ENCODE results near the gene ZDHHC3.

The ZDHHC3 gene

DNA sequence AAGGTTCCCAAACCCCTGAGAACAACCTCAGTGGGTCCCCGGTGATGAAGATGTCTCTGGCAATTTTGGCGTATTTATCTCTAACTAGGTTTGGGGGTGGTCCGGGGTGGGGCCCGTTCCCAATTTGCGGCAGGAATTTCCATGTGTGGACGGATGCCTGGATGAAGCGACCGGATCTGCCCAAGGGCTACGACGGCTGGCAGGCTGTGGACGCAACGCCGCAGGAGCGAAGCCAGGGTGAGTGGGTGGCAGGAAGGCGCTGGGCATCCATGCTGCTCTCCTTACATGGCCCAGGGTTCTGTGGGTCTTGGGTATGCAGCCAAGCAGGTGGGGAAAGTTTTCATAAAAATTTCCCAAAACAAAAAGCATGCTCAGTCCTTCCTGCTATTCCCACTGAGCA is 72.2 kb downstream of the ZDHHC3 start:
- Histone ChIP-seq H3K9me3 (replicated peaks; ENCODE audit: low read length) (peaks cover under 1% of the 10 kb centered on the region), H3K9ac (ENCODE audit: low read depth, low read length) (no peak overlapping the region), H3K27me3 (ENCODE audit: control insufficient read depth, insufficient read depth, low read length) (no peaks in the 10 kb centered on the region), H3K4me2 (ENCODE audit: low read length) (no peak overlapping the region), H3K36me3 (ENCODE audit: insufficient read depth, low read length) (no peaks in the 10 kb centered on the region), H3K4me1 (ENCODE audit: control insufficient read depth, insufficient read depth, low read length) (peaks cover 3% of the 10 kb centered on the region), H3K4me3 (ENCODE audit: low read length) (no peak overlapping the region)

DNA sequence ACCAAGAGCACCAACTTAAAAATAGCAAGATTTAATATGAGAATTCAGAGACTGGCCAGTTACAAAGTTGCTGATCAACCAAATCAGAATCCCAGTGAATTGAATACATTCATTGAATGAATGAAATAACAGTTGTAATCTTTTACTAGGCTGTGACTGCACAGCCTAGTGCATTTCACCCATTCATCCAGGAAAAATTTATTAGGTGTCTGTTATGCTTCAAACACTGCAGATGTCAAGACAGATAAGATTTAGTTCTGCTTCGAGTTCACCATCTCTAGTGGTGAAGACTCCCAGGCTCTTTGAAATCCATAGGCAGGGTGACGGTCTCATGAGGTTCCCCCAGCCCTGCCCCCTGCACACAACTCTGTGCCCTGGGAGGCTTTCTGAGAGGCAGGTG is 72.7 kb downstream of the ZDHHC3 start:
- H3K4me1 ChIP-seq (ENCODE audit: control insufficient read depth, insufficient read depth, low read length): peaks cover 3% of the 10 kb centered on the region
- no peaks in the 10 kb centered on the region for H3K27me3 ChIP-seq (ENCODE audit: control insufficient read depth, insufficient read depth, low read length)
- no peak overlapping the region for H3K9ac ChIP-seq (ENCODE audit: low read depth, low read length)
- no peak overlapping the region for H3K4me3 ChIP-seq (ENCODE audit: low read length)
- no peaks in the 10 kb centered on the region for H3K9me3 ChIP-seq (replicated peaks; ENCODE audit: low read length)
- no peak overlapping the region for H3K4me2 ChIP-seq (ENCODE audit: low read length)
- H3K36me3 ChIP-seq (ENCODE audit: insufficient read depth, low read length): no peaks in the 10 kb centered on the region

DNA sequence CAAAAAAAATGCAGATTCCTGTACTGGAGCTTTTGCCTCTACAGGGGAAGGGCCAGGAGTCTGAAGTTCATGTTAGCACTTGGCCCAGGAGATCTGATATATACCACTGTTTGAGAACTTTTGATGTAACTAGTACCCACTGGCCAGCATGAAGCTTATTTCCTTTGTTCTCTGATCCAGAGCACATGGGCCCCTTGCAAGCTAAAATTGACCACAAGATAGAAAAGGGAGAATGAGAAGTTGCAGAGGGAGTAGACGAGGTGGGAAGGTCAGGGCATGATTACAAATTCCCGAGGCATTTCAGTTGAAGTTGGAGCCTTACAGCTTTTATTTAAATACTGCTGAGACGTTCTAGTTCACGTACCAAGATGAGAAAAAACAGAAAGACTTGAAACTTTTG is 73.3 kb downstream of the ZDHHC3 start:
- no peaks in the 10 kb centered on the region for H3K9me3 ChIP-seq (replicated peaks; ENCODE audit: low read length)
- H3K4me2 ChIP-seq (ENCODE audit: low read length): no peak overlapping the region
- H3K4me1 ChIP-seq (ENCODE audit: control insufficient read depth, insufficient read depth, low read length): peaks cover 3% of the 10 kb centered on the region
- no peak overlapping the region for H3K9ac ChIP-seq (ENCODE audit: low read depth, low read length)
- H3K27me3 ChIP-seq (ENCODE audit: control insufficient read depth, insufficient read depth, low read length): no peaks in the 10 kb centered on the region
- no peak overlapping the region for H3K4me3 ChIP-seq (ENCODE audit: low read length)
- H3K36me3 ChIP-seq (ENCODE audit: insufficient read depth, low read length): no peaks in the 10 kb centered on the region

DNA sequence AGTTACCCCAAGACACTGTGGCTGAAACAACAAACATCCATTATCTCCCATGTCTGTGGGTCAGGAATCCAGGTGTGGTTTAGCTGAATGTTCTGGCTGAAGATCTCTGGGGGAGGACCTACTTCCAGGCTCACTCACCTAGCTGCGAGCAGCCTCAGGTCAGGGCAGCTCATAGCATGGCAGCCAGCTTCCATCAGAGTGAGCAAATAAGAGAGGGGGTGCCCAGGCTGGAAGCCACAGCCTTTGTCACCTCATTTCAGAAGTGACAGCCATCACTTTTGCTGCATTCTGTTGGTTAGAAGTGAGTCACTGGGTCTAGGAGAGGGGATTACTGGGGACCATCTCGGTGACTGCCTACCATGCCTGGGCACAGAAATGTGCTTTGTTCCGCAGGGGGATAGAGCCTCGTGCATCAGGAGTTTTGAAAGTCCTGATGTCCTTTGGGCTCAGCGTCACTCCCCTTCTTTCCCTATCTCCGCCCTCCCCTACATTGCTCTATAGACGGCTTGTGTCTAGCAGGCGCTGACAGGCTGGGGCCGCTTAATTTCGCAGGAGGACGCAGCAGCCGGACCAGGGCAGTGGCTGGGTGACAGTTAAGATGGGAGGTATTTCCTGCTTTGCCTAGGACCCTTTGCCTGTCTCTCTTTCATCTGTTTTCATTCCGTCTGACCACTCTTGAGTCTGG is 76.1 kb downstream of the ZDHHC3 start:
- no peak overlapping the region for H3K9ac ChIP-seq (ENCODE audit: low read depth, low read length)
- no peaks in the 10 kb centered on the region for H3K9me3 ChIP-seq (replicated peaks; ENCODE audit: low read length)
- H3K4me3 ChIP-seq (ENCODE audit: low read length): no peak overlapping the region
- H3K27me3 ChIP-seq (ENCODE audit: control insufficient read depth, insufficient read depth, low read length): no peaks in the 10 kb centered on the region
- H3K36me3 ChIP-seq (ENCODE audit: insufficient read depth, low read length): no peaks in the 10 kb centered on the region
- no peaks in the 10 kb centered on the region for H3K4me1 ChIP-seq (ENCODE audit: control insufficient read depth, insufficient read depth, low read length)
- no peak overlapping the region for H3K4me2 ChIP-seq (ENCODE audit: low read length)

DNA sequence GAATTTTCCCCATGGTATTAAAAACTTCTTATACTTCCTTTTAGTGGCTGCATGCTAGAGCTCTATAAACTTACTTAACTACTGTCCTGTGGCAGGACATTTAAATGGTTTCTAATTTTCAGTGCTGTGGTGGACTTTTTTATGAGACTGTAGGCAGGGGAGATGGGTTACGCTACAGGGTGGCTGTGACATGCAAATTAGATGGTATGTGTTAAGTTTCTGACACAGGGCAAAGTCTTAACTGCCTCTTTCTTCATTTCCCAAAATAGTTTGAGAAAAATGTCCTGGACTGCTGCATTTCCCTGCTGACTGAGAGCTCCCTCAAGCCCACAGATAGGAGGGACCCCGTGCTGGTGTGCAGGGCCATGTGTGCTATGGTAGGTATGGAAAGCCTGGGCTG is 79.5 kb downstream of the ZDHHC3 start:
- Histone ChIP-seq H3K4me1 (ENCODE audit: control insufficient read depth, insufficient read depth, low read length) (peaks cover 18% of the 10 kb centered on the region), H3K4me2 (ENCODE audit: low read length) (no peak overlapping the region), H3K9me3 (replicated peaks; ENCODE audit: low read length) (no peaks in the 10 kb centered on the region), H3K27me3 (ENCODE audit: control insufficient read depth, insufficient read depth, low read length) (no peaks in the 10 kb centered on the region), H3K9ac (ENCODE audit: low read depth, low read length) (no peak overlapping the region), H3K36me3 (ENCODE audit: insufficient read depth, low read length) (no peaks in the 10 kb centered on the region), H3K4me3 (ENCODE audit: low read length) (no peak overlapping the region)

DNA sequence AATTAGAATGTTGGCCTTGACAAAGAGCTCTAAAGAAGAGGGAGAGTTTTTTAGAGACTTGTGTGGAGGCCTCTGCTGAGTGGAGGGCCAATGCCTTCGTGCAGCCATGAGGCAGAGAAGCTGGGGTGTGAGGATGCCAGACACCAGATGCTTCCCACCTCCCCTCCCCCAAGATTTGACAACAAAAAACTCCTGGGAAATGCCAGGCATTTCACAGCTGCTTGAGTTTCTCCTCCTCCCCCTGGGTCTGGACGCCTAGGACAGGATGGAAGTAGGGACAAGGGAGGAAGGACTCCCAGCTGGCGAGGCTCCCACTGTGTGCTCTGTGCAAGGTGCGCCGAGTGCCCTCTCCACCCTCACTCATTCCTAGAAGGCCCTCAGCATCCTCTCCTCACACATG is 81.5 kb downstream of the ZDHHC3 start:
- Histone ChIP-seq H3K27me3 (ENCODE audit: control insufficient read depth, insufficient read depth, low read length) (no peaks in the 10 kb centered on the region), H3K4me1 (ENCODE audit: control insufficient read depth, insufficient read depth, low read length) (peaks cover 18% of the 10 kb centered on the region), H3K4me2 (ENCODE audit: low read length) (no peak overlapping the region), H3K9me3 (replicated peaks; ENCODE audit: low read length) (no peaks in the 10 kb centered on the region), H3K4me3 (ENCODE audit: low read length) (no peak overlapping the region), H3K36me3 (ENCODE audit: insufficient read depth, low read length) (no peaks in the 10 kb centered on the region), H3K9ac (ENCODE audit: low read depth, low read length) (no peak overlapping the region)

DNA sequence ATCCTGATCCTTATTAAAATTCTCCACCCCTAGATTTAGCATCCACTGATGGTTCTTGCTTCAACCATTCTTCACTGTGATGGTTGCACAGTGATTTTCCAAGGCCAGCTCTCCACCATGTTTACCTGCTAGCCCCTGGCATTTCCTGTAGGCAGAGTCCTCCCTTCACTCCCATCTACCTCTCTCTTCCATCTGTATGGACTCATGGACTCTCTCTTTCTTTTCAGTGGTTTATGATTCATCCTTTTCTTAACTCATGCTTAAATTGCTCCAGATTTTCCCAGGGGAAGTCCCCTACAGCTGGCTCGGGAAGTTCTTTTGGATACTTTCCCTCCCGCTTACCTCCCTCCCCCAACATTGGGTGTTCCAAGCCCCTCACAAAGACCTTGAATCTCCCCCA is 82.9 kb downstream of the ZDHHC3 start:
- H3K4me2 ChIP-seq (ENCODE audit: low read length): peak overlapping the region; percentile 53
- H3K9ac ChIP-seq (ENCODE audit: low read depth, low read length): no peak overlapping the region
- no peaks in the 10 kb centered on the region for H3K36me3 ChIP-seq (ENCODE audit: insufficient read depth, low read length)
- H3K9me3 ChIP-seq (replicated peaks; ENCODE audit: low read length): no peaks in the 10 kb centered on the region
- H3K4me3 ChIP-seq (ENCODE audit: low read length): peak overlapping the region; percentile 9
- H3K27me3 ChIP-seq (ENCODE audit: control insufficient read depth, insufficient read depth, low read length): no peaks in the 10 kb centered on the region
- peaks cover 18% of the 10 kb centered on the region for H3K4me1 ChIP-seq (ENCODE audit: control insufficient read depth, insufficient read depth, low read length)

DNA sequence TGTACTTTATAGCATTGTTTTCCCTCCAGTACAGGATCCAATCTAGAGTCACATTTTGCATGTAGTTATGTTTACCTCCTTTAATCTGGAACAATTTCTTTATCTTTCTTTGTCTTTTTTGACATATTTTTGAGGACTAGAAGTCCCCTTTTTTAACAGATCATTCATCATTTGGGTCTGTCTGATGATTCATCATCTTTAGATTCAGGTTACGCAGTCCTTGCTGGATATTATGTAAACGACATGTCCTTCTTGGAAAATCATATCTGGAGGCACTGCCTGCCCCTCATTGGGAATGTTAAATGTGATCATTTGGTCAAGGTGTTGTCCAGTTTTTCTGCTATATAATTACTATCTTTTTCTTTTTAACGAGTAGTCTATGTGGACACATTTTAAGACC is 83.3 kb downstream of the ZDHHC3 start:
- no peaks in the 10 kb centered on the region for H3K9me3 ChIP-seq (replicated peaks; ENCODE audit: low read length)
- H3K27me3 ChIP-seq (ENCODE audit: control insufficient read depth, insufficient read depth, low read length): no peaks in the 10 kb centered on the region
- no peak overlapping the region for H3K9ac ChIP-seq (ENCODE audit: low read depth, low read length)
- peak overlapping the region; percentile 9 for H3K4me3 ChIP-seq (ENCODE audit: low read length)
- H3K4me1 ChIP-seq (ENCODE audit: control insufficient read depth, insufficient read depth, low read length): peaks cover 18% of the 10 kb centered on the region
- H3K4me2 ChIP-seq (ENCODE audit: low read length): peak overlapping the region; percentile 53
- no peaks in the 10 kb centered on the region for H3K36me3 ChIP-seq (ENCODE audit: insufficient read depth, low read length)

DNA sequence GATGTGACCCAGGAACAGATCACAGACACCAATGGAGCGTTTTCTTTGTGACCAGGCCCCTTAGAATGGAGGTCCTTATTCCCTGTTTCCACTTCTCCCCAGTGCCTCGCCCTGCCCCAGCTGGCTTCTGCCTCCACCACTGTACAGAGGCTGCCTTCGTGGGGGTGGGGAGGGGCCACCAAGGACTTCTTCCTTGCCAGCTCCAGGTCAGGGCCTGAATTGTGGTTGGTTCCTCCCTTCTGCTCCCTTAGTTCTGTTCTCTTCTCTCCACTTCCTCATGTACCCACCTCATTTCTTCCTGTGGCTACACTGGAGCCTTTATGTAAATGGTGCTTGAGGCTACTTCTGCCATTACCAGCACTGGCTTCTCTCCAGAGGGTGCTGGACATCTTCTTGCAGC is 85.1 kb downstream of the ZDHHC3 start:
- Histone ChIP-seq H3K36me3 (ENCODE audit: insufficient read depth, low read length) (no peaks in the 10 kb centered on the region), H3K9ac (ENCODE audit: low read depth, low read length) (no peak overlapping the region), H3K4me1 (ENCODE audit: control insufficient read depth, insufficient read depth, low read length) (peaks cover 34% of the 10 kb centered on the region), H3K4me3 (ENCODE audit: low read length) (no peak overlapping the region), H3K9me3 (replicated peaks; ENCODE audit: low read length) (no peaks in the 10 kb centered on the region), H3K27me3 (ENCODE audit: control insufficient read depth, insufficient read depth, low read length) (no peaks in the 10 kb centered on the region), H3K4me2 (ENCODE audit: low read length) (no peak overlapping the region)

DNA sequence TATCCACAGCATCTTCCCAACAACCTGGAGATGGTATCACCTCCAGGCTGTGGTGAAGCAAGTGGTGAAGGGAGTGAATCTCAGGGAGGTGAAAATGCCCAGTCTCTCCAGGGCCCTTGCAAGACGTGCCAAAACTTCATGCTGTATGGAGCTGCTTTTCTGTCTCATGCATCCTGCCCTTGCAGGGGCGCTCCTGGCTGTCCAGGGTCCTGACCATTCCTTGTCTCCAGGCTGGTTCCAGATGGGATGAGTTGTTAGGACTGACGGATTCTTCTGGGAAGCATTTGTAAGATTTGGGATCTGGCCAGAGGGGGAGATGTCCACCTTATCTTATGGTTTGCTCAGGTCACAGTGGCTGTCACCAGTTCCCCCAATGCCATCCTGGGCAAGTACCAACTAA is 85.7 kb downstream of the ZDHHC3 start:
- Histone ChIP-seq H3K4me3 (ENCODE audit: low read length) (no peak overlapping the region), H3K36me3 (ENCODE audit: insufficient read depth, low read length) (no peaks in the 10 kb centered on the region), H3K9ac (ENCODE audit: low read depth, low read length) (no peak overlapping the region), H3K4me1 (ENCODE audit: control insufficient read depth, insufficient read depth, low read length) (peaks cover 38% of the 10 kb centered on the region), H3K27me3 (ENCODE audit: control insufficient read depth, insufficient read depth, low read length) (no peaks in the 10 kb centered on the region), H3K9me3 (replicated peaks; ENCODE audit: low read length) (no peaks in the 10 kb centered on the region), H3K4me2 (ENCODE audit: low read length) (no peak overlapping the region)

DNA sequence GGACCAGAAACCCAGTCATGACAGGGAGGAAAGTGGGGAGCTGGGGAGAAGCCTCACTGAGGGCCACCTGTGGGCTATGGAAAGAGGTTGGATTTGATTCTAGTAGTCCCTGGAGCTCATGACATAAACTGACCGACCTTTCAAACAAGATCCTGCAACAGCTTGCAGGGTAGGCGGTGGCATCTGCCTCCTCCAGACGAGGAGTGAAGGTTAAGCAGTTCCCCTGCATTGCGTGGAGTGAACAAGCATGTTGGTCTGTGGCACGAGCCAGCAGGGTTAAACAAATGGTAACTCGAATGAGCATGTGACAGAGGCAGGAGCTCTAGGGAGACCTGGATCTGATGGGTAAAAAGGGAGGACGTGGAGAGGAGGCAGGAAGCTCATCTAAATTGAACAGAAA is 88.9 kb downstream of the ZDHHC3 start:
- Histone ChIP-seq H3K36me3 (ENCODE audit: insufficient read depth, low read length) (no peaks in the 10 kb centered on the region), H3K9me3 (replicated peaks; ENCODE audit: low read length) (no peaks in the 10 kb centered on the region), H3K9ac (ENCODE audit: low read depth, low read length) (no peak overlapping the region), H3K4me2 (ENCODE audit: low read length) (peak overlapping the region; percentile 0), H3K4me3 (ENCODE audit: low read length) (no peak overlapping the region), H3K4me1 (ENCODE audit: control insufficient read depth, insufficient read depth, low read length) (peaks cover 44% of the 10 kb centered on the region), H3K27me3 (ENCODE audit: control insufficient read depth, insufficient read depth, low read length) (no peaks in the 10 kb centered on the region)

DNA sequence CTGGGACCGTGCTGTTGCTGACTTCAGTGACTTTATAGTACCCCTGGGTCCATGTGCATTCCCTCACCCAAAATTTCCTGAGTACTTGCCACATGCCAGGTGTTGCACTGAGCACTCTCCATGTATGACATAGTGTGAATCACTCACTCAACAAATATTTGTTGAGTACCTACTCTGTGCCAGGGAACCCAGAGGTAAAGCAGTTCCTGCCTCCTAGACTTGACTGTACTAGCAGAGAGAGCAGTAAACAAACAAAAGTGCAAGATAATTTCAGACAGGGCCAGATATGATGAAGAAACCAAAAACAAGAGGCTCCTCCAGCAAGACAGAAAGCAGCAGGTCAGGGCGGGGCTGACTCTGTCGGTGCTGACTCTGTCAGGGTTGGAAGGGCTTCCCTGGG is 89.4 kb downstream of the ZDHHC3 start:
- no peaks in the 10 kb centered on the region for H3K27me3 ChIP-seq (ENCODE audit: control insufficient read depth, insufficient read depth, low read length)
- H3K36me3 ChIP-seq (ENCODE audit: insufficient read depth, low read length): no peaks in the 10 kb centered on the region
- H3K4me2 ChIP-seq (ENCODE audit: low read length): peak overlapping the region; percentile 0
- H3K4me1 ChIP-seq (ENCODE audit: control insufficient read depth, insufficient read depth, low read length): peaks cover 44% of the 10 kb centered on the region
- H3K9ac ChIP-seq (ENCODE audit: low read depth, low read length): no peak overlapping the region
- no peaks in the 10 kb centered on the region for H3K9me3 ChIP-seq (replicated peaks; ENCODE audit: low read length)
- no peak overlapping the region for H3K4me3 ChIP-seq (ENCODE audit: low read length)

Data from skeletal muscle satellite cell (primary cell).